ENCODE results near the gene BEND3. TPM values are rescaled to one million over a fixed set of nuclear protein-coding genes. Genes with fewer than 3 reads are reported as not detected.

The BEND3 gene
- total RNA-seq, result 4.8 TPM

GRCh38 chr6:107114926-107115694, at the start of gene BEND3:
Gene BEND3 (minus strand): TSS chr6:107115515. CDS start chr6:107099285, 16,230 bp downstream.

Small RNAs within 50 kb of the gene (small RNA-seq; reads per million reads assigned to genes)
- not detected for gene RNU6-1299P

Other genes starting within 250 kb of the BEND3 start
- 640 TPM for gene CD24, start 140.8 kb downstream of the BEND3 start, total RNA-seq
- 24.5 TPM for gene MTRES1, start 87.3 kb downstream of the BEND3 start, total RNA-seq